GM21423 (cell line): ENCODE results near the gene SBF2.
A peak's percentile ranks its signal among the peaks of the same experiment; 100 is the strongest.

Source experiments
- ATAC-seq: cut with Tn5 transposase; IDR thresholded peaks from one replicate; pipeline ENCODE4 v1.9.1; 2021; ENCODE audit warnings: mild to moderate bottlenecking, moderate library complexity; ENCODE audit not compliant: unreplicated experiment

Gene SBF2

GRCh38 chr11:10302359-10302743, 8.3 kb upstream of the SBF2 start:
- no peak for ATAC-seq

GRCh38 chr11:10301656-10302358, 7.8 kb upstream of the SBF2 start:
- no peak for ATAC-seq

- ATAC-seq = peak; percentile 91
These were observed 4.3 kb upstream of the SBF2 start for GRCh38 chr11:10298342-10298741.

GRCh38 chr11:10295064-10295901, 1.3 kb upstream of the SBF2 start:
- no peak for ATAC-seq

- no peak for ATAC-seq
These were observed 403 bp upstream of the SBF2 start for GRCh38 chr11:10294290-10294953.

- ATAC-seq = no peak
These were observed 2.0 kb downstream of the SBF2 start for GRCh38 chr11:10291801-10292638.

- ATAC-seq = no peak
These were observed 4.1 kb downstream of the SBF2 start for GRCh38 chr11:10289765-10290380.

GRCh38 chr11:10288881-10289764, 4.9 kb downstream of the SBF2 start:
- no peak for ATAC-seq

- ATAC-seq = no peak
These were observed 6.0 kb downstream of the SBF2 start for GRCh38 chr11:10287766-10288715.

GRCh38 chr11:10287140-10287539, 6.9 kb downstream of the SBF2 start:
- no peak for ATAC-seq

- ATAC-seq = no peak
These were observed 8.7 kb downstream of the SBF2 start for GRCh38 chr11:10285148-10285802.

GRCh38 chr11:10283991-10284390, 10.0 kb downstream of the SBF2 start:
- ATAC-seq = no peak

- no peak for ATAC-seq
These were observed 11.9 kb downstream of the SBF2 start for GRCh38 chr11:10282117-10282516.

- no peak for ATAC-seq
These were observed 18.3 kb downstream of the SBF2 start for GRCh38 chr11:10275714-10276113.

GRCh38 chr11:10274726-10275125, 19.3 kb downstream of the SBF2 start:
- ATAC-seq = no peak

GRCh38 chr11:10273738-10274137, 20.3 kb downstream of the SBF2 start:
- no peak for ATAC-seq

- ATAC-seq = no peak
These were observed 21.9 kb downstream of the SBF2 start for GRCh38 chr11:10272132-10272531.
